ENCODE measurements around the gene CRACR2B.

The CRACR2B gene

DNA sequence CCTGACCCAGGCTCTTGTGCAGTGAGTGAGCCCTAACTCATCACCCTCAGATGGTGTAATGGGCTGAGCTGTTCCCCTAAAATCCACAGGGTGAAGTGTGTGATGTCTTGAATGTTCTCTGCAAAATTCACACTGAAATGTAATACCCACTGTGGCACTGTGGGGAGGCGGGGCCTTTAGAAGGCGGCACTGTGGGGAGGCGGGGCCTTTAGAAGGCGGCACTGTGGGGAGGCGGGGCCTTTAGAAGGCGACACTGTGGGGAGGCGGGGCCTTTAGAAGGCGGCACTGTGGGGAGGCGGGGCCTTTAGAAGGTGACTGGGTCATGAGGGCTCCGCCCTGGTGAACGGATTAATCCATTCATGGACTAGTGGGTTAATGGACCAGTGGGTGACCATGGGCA, 49.8 kb downstream of the CRACR2B start:
- Mint-ChIP-seq H3K9me3 (no peaks in the 10 kb centered on the region), H3K4me1 (peaks cover 16% of the 10 kb centered on the region), H3K27me3 (ENCODE audit: low read depth, poor library complexity) (no peaks in the 10 kb centered on the region)

DNA sequence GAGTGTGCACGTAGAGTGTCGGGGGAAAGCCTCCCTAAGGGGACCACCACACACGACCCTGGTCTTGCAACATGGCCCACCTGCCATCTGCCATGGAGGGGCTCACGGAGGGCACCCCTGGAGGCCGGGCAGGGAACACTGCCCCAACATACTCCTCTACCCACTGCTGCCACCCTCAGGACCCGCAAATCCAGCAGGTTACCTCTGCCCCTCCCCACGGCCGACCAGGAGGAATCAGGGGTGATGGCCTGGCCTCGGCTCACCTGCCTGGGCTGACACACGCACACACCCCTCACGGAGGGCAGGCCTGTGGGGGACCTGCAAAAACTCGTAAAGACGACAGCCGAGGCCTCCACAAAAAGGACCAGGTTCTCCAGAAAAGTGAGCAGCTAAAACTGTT, 52.7 kb downstream of the CRACR2B start:
- Mint-ChIP-seq H3K27me3 (ENCODE audit: low read depth, poor library complexity) (no peaks in the 10 kb centered on the region), H3K4me1 (peaks cover 18% of the 10 kb centered on the region), H3K9me3 (no peaks in the 10 kb centered on the region), H3K36me3 (ENCODE audit: low read depth) (peaks cover 50% of the 10 kb centered on the region), H3K4me3 (no peak overlapping the region), H3K27ac (no peak overlapping the region)
- TF ChIP-seq, protein P1, sequence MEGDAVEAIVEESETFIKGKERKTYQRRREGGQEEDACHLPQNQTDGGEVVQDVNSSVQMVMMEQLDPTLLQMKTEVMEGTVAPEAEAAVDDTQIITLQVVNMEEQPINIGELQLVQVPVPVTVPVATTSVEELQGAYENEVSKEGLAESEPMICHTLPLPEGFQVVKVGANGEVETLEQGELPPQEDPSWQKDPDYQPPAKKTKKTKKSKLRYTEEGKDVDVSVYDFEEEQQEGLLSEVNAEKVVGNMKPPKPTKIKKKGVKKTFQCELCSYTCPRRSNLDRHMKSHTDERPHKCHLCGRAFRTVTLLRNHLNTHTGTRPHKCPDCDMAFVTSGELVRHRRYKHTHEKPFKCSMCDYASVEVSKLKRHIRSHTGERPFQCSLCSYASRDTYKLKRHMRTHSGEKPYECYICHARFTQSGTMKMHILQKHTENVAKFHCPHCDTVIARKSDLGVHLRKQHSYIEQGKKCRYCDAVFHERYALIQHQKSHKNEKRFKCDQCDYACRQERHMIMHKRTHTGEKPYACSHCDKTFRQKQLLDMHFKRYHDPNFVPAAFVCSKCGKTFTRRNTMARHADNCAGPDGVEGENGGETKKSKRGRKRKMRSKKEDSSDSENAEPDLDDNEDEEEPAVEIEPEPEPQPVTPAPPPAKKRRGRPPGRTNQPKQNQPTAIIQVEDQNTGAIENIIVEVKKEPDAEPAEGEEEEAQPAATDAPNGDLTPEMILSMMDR (IDR thresholded peaks at IDR 0.05) = no peak
- DNase-seq = no peak

More for the DNA sequence above, 49.8 kb downstream of the CRACR2B start:
- DNase-seq = peak; percentile 43
- no peak overlapping the region for H3K27ac Mint-ChIP-seq
- no peak overlapping the region for H3K4me3 Mint-ChIP-seq
- H3K36me3 Mint-ChIP-seq (ENCODE audit: low read depth) = peaks cover 59% of the 10 kb centered on the region
- TF ChIP-seq, protein P1 (IDR thresholded peaks at IDR 0.05) = no peak
